GM18868 (cell line): Measurements from ENCODE around the gene DPP4.

Source experiments
- ATAC-seq: cut with Tn5 transposase; IDR thresholded peaks from one replicate; pipeline ENCODE4 v1.9.1; 2021; ENCODE audit warnings: mild to moderate bottlenecking, moderate library complexity; ENCODE audit not compliant: unreplicated experiment

DPP4 gene

DNA sequence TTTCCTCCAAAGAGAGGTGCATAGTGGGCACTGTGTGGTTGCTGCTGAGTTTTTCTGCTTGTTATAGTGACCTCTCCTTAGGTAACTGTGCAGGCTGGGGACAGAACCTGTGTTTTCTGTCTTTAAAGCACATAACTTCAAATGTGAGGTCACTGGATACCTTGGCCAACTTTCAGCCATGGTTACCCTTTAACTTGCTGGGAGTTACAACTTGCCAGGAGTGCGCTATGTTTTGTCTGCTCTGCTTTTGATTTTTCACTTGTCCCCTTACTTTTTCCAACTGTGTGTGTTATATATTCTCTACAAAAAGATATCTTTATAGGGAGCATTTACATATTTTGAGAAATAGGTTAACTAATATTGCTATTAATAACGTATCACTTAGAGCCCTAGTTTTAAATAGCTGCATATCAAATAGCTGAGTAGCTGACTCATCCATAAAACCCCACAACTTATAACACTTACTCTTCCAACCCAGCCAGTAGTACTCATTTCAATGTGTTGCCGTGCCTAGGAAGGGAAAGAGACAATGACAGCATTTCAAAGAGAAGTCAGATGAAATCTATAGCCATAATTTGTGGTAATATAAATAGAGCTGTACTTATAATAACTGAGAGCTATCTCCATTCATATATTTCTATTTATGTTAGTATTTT, 51.6 kb downstream of the DPP4 start:
- no peak for ATAC-seq

GRCh38 chr2:162021516-162022058, 52.4 kb downstream of the DPP4 start:
- no peak for ATAC-seq

DNA sequence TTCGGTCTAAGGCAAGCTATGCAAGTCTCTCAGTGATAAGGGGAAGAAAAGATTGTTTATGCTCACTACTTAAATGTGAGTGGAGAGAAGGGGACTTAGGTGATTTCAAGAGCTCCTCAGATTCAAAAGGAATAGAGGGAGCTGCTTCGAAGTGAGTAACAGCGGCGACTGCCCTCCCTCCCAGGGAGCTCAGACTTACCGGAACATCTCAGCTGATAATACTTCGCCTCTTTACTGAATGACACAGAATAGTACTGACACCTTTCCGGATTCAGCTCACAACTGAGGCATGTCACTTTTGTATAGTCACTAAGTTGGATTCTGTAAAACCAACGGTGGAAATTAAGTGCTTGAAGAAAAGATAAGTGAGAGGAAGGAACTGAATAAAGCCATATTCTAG, 55.5 kb downstream of the DPP4 start:
- no peak for ATAC-seq

GRCh38 chr2:162017233-162017632, 56.8 kb downstream of the DPP4 start:
- no peak for ATAC-seq

- no peak for ATAC-seq
These were observed 57.9 kb downstream of the DPP4 start for GRCh38 chr2:162016080-162016479.

DNA sequence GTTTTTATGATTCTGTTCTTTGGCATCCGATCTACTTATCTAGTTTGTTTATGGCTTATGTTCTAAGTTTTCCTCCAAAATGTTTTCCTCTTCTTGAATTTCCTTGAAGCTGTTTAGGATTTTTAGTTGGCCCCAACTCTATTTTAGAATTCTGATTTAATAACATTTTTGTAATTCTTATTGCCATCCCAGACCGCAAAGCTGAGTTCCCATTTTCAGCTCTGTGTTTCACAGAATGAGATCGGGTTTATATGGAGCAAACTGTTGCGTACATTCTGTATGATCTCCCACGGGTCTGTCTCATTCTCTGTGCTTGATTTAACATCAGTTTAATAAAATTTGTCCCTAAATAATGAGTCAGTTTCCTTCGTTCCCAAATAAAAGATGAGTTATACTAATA, 59.3 kb downstream of the DPP4 start:
- no peak for ATAC-seq

GRCh38 chr2:162013514-162014475, 60.2 kb downstream of the DPP4 start:
- ATAC-seq: no peak

GRCh38 chr2:162012565-162013058, 61.4 kb downstream of the DPP4 start:
- no peak for ATAC-seq

DNA sequence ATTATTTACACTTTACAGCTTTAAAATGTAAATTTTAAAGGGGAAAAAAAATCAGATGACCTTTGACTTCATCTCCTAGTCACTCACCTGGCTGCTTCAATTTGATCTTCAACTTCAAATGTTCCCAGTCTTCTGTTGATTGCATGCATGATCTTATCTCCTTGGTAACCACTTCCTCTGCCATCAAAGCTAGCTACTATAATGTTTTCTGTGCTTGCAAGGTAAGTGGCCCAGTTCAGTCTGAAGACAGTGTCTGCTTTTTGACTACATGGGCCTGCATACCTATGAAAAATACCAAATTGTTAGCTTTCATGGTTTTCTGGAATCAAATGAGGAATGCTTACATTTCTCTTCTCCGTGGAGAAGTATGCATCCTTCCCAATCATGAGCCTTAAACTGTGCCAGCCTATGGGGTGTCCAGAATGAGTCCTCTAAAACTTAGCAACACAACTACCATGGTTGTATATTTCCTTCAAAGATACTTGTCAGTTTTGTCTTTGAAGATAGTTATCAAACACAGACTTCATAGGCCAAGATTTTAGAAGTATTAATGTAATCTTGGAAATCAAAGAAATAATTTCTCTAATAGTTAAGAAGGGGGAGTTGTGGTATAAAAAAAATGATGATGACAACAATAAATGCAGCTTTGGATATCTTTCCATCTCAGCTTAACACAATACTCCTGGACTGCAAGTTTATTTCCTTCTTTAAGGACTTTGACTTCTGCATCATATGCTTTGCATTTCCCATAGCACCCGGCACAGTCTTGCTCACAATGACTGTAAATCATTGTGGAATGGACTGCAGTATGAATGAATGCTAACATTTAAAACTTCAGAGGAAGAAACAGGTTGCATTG, 62.1 kb downstream of the DPP4 start:
- no peak for ATAC-seq

DNA sequence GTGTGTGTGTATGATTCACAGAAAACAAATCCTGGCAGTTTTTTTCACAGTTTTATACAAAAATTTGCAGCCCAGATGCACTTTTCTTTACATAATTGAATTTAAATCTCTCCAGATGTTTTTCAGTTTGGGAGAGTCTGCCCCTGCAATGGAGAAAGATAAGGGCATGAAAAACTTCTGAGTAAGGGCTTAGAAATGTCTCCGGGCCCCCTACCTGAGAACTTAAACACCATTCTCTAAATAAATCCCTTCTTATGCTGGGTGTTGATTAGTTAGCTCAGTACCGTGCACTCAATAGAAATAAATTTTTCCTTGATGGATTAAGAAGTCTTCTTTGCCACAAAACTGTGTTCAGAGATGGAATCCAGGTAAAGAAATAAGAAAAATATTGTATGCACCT, 64.5 kb downstream of the DPP4 start:
- no peak for ATAC-seq

DNA sequence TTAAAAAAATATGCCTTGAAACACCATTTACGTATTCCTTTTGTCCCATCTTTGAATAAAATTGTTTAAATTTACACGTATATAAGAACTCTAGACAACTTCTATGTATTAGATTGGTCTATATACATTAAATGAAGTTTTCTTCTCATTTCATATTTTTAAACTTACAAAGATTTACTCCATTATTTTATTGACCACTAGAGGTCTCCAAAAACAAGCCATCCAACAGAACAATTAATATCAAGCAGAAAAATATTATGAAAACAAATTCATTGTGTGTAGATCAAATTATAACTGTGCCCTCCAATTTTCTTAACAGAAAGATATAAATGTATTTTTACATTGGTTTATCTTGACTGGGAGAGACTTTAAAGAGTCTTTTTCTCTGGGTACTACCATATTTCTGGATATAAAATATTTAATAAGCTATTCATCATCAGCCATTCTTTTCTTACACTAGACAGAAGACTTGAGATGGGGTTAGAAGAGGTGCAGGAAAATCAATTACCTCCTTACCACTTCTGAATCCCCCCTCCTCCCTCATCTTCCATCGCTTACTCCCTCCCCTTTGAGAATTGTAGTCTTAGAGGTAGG, 66.5 kb downstream of the DPP4 start:
- no peak for ATAC-seq

- no peak for ATAC-seq
These were observed 67.7 kb downstream of the DPP4 start for GRCh38 chr2:162006337-162006736.

- ATAC-seq: no peak
These were observed 70.0 kb downstream of the DPP4 start for GRCh38 chr2:162004031-162004430.

DNA sequence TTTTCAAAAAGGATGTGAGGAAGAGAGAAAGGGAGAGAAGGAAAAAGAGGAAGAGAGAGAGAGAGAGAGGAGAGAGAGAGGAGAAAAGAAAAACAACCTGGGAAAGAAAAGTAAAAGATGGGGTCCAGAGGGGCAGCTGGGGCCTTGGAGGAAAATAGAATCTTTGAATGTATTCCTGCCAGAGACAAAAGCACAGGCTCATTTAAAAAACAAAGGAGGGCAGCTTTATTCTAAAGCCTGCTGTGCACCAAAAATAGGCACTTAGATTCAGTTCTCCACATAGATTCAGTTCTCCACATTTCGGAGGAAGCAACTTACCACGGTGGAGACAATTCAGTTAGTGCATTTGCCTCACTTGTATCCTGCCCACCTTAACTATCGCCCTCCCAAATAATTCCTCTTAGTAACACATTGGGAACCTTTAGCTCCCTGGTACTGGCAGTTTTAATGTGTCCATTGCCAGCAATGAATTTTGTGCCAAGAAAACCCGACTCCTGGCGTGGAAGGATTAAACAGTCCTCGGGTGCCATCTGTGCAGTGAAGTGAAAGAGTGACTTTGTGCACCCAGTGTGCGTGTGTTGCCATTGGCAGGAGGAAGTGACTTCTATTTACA, 71.3 kb downstream of the DPP4 start:
- no peak for ATAC-seq

GRCh38 chr2:162000431-162000830, 73.6 kb downstream of the DPP4 start:
- no peak for ATAC-seq

- ATAC-seq: no peak
These were observed 74.7 kb downstream of the DPP4 start for GRCh38 chr2:161999321-161999720.

GRCh38 chr2:161998857-161999256, 75.2 kb downstream of the DPP4 start:
- ATAC-seq: no peak

GRCh38 chr2:161997916-161998471, 76.0 kb downstream of the DPP4 start:
- no peak for ATAC-seq

DNA sequence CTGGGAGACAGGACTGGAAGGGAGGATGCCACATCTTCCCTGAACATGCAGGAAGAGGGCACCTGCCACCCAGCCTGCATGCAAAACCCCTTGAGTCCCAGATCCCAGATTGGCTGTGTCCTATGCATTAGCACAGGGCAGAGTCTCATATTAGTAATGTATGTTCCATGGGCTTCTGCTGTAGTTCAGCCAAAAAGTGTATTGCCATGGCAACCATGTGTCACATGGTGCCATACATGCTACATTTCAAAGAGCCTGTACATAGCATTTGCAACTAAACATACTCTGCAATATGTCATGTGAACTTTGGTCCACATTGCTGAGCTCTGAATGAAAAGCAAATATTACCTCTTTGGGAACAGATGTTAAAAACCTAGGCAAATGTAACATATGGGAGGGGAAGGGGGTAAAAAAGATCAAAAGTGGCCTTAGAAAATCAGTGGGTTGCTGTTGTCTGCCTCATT, 78.4 kb downstream of the DPP4 start:
- ATAC-seq: no peak
